SK-N-SH (cell line): ENCODE data around the gene GPR17. TPM values are rescaled to one million over a fixed set of nuclear protein-coding genes. Genes with fewer than 3 reads are reported as not detected.

Experiments
- CTCF ChIA-PET: fragments of 300-600, 350-600 bp; formaldehyde crosslinking; extraction: SDS; loops from one replicate; lab custom pipeline; 2021; lab: Yijun Ruan, JAX
- POLR2A ChIA-PET: fragments of 350-600 bp; sonication (Branson Sonifier 250); formaldehyde crosslinking; extraction: SDS; loops from one replicate; lab custom pipeline; 2020; ENCODE audit warnings: antibody characterized with exemption, inconsistent platforms; lab: Yijun Ruan, JAX
- DNase-seq: peaks from one replicate; pipeline ENCODE4 v3.0.0; 2012
- H2AFZ ChIP-seq: fragments of 200-600 bp; sonication (generic); 2 replicates; pipeline ENCODE4 v1.8.1; 2016; ENCODE audit warnings: antibody characterized with exemption, mild to moderate bottlenecking, low read depth
- H3F3A ChIP-seq: fragments of 200-600 bp; sonication (generic); replicated peaks from 2 replicates; pipeline ENCODE3; 2016; ENCODE audit warnings: antibody characterized with exemption, mild to moderate bottlenecking; ENCODE audit not compliant: insufficient read depth
- H3K27ac ChIP-seq, 2 experiments: fragments of 200-500 bp in 1 of 2; fragments of 200-600 bp in 1 of 2; sonication (Bioruptor generic) in 1 of 2; sonication (generic), shearing (Covaris generic) in 1 of 2; 2 replicates each; pipeline versions ENCODE4 v1.5.1 to v1.6.1; 2014 to 2016; ENCODE audit warnings: low read depth in 2 of 2, inconsistent platforms in 1 of 2, low read length in 1 of 2, mild to moderate bottlenecking in 1 of 2, mixed read lengths in 1 of 2
- H3K27me3 ChIP-seq: fragments of 200-600 bp; sonication (generic), shearing (Covaris generic); 2 replicates; pipeline ENCODE4 v1.6.1; 2016; ENCODE audit warnings: mixed run types; ENCODE audit not compliant: insufficient read depth
- H3K36me3 ChIP-seq, 2 experiments: fragments of 200-500 bp in 1 of 2; fragments of 200-600 bp in 1 of 2; sonication (Bioruptor generic) in 1 of 2; sonication (generic) in 1 of 2; replicated peaks in 1 of 2; 2 replicates each; pipeline versions ENCODE3 to v1.5.1; 2014 to 2016; ENCODE audit warnings: low read length in 1 of 2, mild to moderate bottlenecking in 1 of 2; ENCODE audit not compliant: insufficient read depth in 2 of 2, control insufficient read depth in 1 of 2
- H3K4me1 ChIP-seq, 2 experiments: fragments of 200-500 bp in 1 of 2; fragments of 200-600 bp in 1 of 2; sonication (Bioruptor generic) in 1 of 2; sonication (generic), shearing (Covaris generic) in 1 of 2; 2 replicates each; pipeline versions ENCODE4 v1.5.1 to v1.6.1; 2014 to 2016; ENCODE audit warnings: low read depth in 1 of 2, low read length in 1 of 2, mixed run types in 1 of 2; ENCODE audit not compliant: insufficient read depth in 2 of 2, control insufficient read depth in 1 of 2
- H3K4me2 ChIP-seq: fragments of 200-600 bp; sonication (generic), shearing (Covaris generic); 2 replicates; pipeline ENCODE4 v1.6.1; 2017; ENCODE audit warnings: mixed run types
- H3K4me3 ChIP-seq, 2 experiments: fragments of 200-500 bp in 1 of 2; fragments of 200-600 bp in 1 of 2; sonication (Bioruptor generic) in 1 of 2; sonication (generic), shearing (Covaris generic) in 1 of 2; 2 replicates each; pipeline versions ENCODE4 v1.5.1 to v1.8.1; 2014 to 2016; ENCODE audit warnings: low read depth in 2 of 2, inconsistent platforms in 1 of 2, low read length in 1 of 2, mild to moderate bottlenecking in 1 of 2, mixed read lengths in 1 of 2, moderate library complexity in 1 of 2
- H3K79me2 ChIP-seq: fragments of 200-600 bp; sonication (generic); 2 replicates; pipeline ENCODE4 v1.8.1; 2017; ENCODE audit warnings: mild to moderate bottlenecking; ENCODE audit not compliant: insufficient read depth
- H3K9ac ChIP-seq: fragments of 200-600 bp; sonication (generic); 2 replicates; pipeline ENCODE4 v1.6.1; 2017; ENCODE audit warnings: mixed run types
- H3K9me2 ChIP-seq: fragments of 200-600 bp; sonication (generic); 2 replicates; pipeline ENCODE4 v1.6.1; 2017; ENCODE audit warnings: mixed run types
- H3K9me3 ChIP-seq: fragments of 200-600 bp; sonication (generic); 2 replicates; pipeline ENCODE4 v1.6.1; 2017; ENCODE audit warnings: mixed run types, mild to moderate bottlenecking, moderate library complexity
- H4K20me1 ChIP-seq: fragments of 200-600 bp; sonication (generic); 2 replicates; pipeline ENCODE4 v1.6.1; 2017; ENCODE audit warnings: mild to moderate bottlenecking, mixed run types; ENCODE audit not compliant: insufficient read depth
- EZH2phosphoT487 ChIP-seq: fragments of 200-600 bp; sonication (generic); IDR thresholded peaks from 2 replicates; pipeline ENCODE4 v1.6.1; 2017; ENCODE audit warnings: low read depth, mixed run types, mild to moderate bottlenecking, antibody characterized with exemption, moderate library complexity, borderline replicate concordance
- FOSL2 ChIP-seq: IDR thresholded peaks from 2 replicates; pipeline ENCODE4 v1.4.0; 2012; ENCODE audit warnings: low read depth, mild to moderate bottlenecking, moderate library complexity, borderline replicate concordance
- FOXJ3 ChIP-seq: sonication (generic); formaldehyde crosslinking; IDR thresholded peaks from 2 replicates; pipeline ENCODE4 v1.5.1; 2020; ENCODE audit warnings: mild to moderate bottlenecking, missing genetic modification reagents
- GATA2 ChIP-seq: sonication (generic); formaldehyde crosslinking; IDR thresholded peaks from 2 replicates; pipeline ENCODE4 v1.5.0; 2020; ENCODE audit warnings: mild to moderate bottlenecking, missing genetic modification reagents
- IRF3 ChIP-seq: fragments of 150-350 bp; IDR thresholded peaks from 2 replicates; pipeline ENCODE4 v1.6.1; 2016; ENCODE audit warnings: mild to moderate bottlenecking, low read depth, low read length
- JUND ChIP-seq: IDR thresholded peaks from 2 replicates; pipeline ENCODE4 v1.4.0; 2012
- MEF2A ChIP-seq: IDR thresholded peaks from 2 replicates; pipeline ENCODE4 v1.4.0; 2012; ENCODE audit warnings: low read depth, borderline replicate concordance
- NRF1 ChIP-seq: IDR thresholded peaks from 2 replicates; pipeline ENCODE4 v1.6.1; 2012; ENCODE audit warnings: low read depth, mild to moderate bottlenecking, low read length
- PBX3 ChIP-seq: IDR thresholded peaks from 2 replicates; pipeline ENCODE4; 2012
- POLR2AphosphoS5 ChIP-seq: IDR thresholded peaks from 2 replicates; pipeline ENCODE4 v1.6.1; 2012; ENCODE audit warnings: low read depth, low read length
- RAD21 ChIP-seq: IDR thresholded peaks from 2 replicates; pipeline ENCODE4 v1.6.1; 2012; ENCODE audit warnings: mild to moderate bottlenecking, low read length
- RCOR1 ChIP-seq: fragments of 150-350 bp; IDR thresholded peaks from 2 replicates; pipeline ENCODE4 v1.6.1; 2017; ENCODE audit warnings: antibody characterized with exemption, low read length
- RFX5 ChIP-seq: IDR thresholded peaks from 2 replicates; pipeline ENCODE4 v1.6.1; 2012; ENCODE audit warnings: mild to moderate bottlenecking, improper control_type of control experiment, low read length
- TAF1 ChIP-seq: IDR thresholded peaks from 2 replicates; pipeline ENCODE4 v1.6.1; 2012; ENCODE audit warnings: low read depth, mild to moderate bottlenecking, low read length, moderate library complexity, borderline replicate concordance
- TCF12 ChIP-seq: IDR thresholded peaks from 2 replicates; pipeline ENCODE4 v1.4.0; 2012
- TEAD4 ChIP-seq: IDR thresholded peaks from 2 replicates; pipeline ENCODE4 v1.4.0; 2012; ENCODE audit warnings: mild to moderate bottlenecking, borderline replicate concordance; ENCODE audit not compliant: insufficient read depth
- USF1 ChIP-seq: IDR thresholded peaks from 2 replicates; pipeline ENCODE4 v1.4.0; 2012; ENCODE audit warnings: low read depth, borderline replicate concordance
- WGBS: methylation state at CpG from one replicate; pipeline ENCODE4 v1.1.6; 2017; ENCODE audit warnings: low lambda C conversion rate; 5-methylcytosine and 5-hydroxymethylcytosine counted together
- polyA plus RNA-seq, 3 experiments: library from polyadenylated mRNA; depleted of rRNA; stranded (reverse); fragments of >200 nt; gene quantifications; 2 replicates each; pipeline ENCODE4 v1.2.3, GENCODE V29; 2012
- TF ChIP-seq, protein P1 (sequence below): fragments of 200-600 bp; sonication (generic); IDR thresholded peaks from 2 replicates; pipeline ENCODE4 v1.6.1; 2017; ENCODE audit warnings: antibody characterized with exemption, mild to moderate bottlenecking, moderate library complexity
- TF ChIP-seq, protein P2 (sequence below): fragments of 150-350 bp; IDR thresholded peaks from 2 replicates; pipeline ENCODE4 v1.6.1; 2017; ENCODE audit warnings: antibody characterized with exemption, low read length, low read depth, borderline replicate concordance

The GPR17 gene
- polyA plus RNA-seq, 1 of the 3 experiments (the other 2 are of a cell fraction) = 0.03 TPM

DNA sequence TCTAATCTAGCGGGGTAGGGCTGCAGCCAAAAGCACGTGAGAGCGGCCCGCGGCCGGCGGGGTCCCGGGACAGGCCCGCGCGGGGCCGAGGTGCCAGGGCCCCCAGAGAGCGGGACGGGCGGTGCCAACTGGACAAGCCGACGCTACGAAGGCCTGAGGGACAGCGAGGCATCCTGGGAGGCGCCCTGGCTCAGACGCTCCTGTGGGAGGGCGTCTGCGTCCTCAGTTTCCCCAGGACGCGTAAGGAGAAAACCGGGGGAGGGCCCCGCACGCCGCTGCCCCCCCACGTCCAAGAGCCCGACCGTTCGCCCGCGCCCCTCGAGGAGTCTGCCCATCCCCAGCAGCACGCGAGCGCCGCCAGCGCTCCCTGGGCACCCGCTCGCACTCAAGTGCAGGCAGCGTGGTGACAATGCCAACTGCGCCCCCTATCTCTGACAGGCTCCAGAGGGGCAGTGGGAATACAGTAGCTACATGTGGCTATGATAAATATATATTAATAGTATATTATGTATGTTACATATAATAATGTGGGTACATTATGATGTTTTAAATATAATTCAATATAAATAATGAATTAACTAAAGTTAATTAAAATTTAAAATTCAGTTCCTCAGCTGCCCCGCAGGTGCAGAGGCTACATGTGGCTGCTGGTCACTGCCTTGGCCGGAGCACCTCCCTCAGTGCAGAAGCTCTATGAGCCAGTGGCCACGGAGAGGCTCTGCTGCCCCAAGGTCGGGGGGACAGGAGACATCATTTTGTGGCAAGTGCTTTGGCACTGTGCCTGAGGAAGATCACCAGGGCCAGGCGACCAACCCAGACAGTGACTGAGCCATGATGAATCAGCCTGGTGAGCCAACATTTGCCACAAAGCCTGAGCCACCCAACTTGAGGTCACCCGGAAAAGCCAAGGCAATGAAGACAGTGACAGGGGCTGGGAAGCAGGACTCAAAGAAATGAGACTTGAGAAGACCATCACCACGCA, 49.8 kb downstream of the GPR17 start (continued):
- TF ChIP-seq USF1 = no peak
- no peak for TF ChIP-seq POLR2AphosphoS5
- TF ChIP-seq TEAD4 = no peak
- TF ChIP-seq TAF1 = no peak
- no peak for TF ChIP-seq FOSL2
- TF ChIP-seq IRF3 = no peak
- TF ChIP-seq JUND = no peak
- TF ChIP-seq, protein P1, sequence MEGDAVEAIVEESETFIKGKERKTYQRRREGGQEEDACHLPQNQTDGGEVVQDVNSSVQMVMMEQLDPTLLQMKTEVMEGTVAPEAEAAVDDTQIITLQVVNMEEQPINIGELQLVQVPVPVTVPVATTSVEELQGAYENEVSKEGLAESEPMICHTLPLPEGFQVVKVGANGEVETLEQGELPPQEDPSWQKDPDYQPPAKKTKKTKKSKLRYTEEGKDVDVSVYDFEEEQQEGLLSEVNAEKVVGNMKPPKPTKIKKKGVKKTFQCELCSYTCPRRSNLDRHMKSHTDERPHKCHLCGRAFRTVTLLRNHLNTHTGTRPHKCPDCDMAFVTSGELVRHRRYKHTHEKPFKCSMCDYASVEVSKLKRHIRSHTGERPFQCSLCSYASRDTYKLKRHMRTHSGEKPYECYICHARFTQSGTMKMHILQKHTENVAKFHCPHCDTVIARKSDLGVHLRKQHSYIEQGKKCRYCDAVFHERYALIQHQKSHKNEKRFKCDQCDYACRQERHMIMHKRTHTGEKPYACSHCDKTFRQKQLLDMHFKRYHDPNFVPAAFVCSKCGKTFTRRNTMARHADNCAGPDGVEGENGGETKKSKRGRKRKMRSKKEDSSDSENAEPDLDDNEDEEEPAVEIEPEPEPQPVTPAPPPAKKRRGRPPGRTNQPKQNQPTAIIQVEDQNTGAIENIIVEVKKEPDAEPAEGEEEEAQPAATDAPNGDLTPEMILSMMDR = peak; percentile 46

GRCh38 chr2:127697482-127698180, 51.7 kb downstream of the GPR17 start:
- POLR2A ChIA-PET = interaction anchor here (0.6 kb wide), 1 partner anchor 13 kb away, joined by 7 read pairs; no protein-coding TSS in a partner anchor
- H3K9me3 ChIP-seq = no peaks in the 10 kb centered on the region
- TF ChIP-seq FOSL2 (no peak), MEF2A (no peak), PBX3 (no peak), RFX5 (no peak), NRF1 (no peak), EZH2phosphoT487 (no peak), GATA2 (CRISPR knock-in tag) (no peak), POLR2AphosphoS5 (no peak), RAD21 (no peak), TCF12 (no peak), RCOR1 (no peak), FOXJ3 (CRISPR knock-in tag) (no peak), TEAD4 (no peak), TAF1 (no peak)
- TF ChIP-seq, protein P2, sequence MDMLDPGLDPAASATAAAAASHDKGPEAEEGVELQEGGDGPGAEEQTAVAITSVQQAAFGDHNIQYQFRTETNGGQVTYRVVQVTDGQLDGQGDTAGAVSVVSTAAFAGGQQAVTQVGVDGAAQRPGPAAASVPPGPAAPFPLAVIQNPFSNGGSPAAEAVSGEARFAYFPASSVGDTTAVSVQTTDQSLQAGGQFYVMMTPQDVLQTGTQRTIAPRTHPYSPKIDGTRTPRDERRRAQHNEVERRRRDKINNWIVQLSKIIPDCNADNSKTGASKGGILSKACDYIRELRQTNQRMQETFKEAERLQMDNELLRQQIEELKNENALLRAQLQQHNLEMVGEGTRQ = no peak
- TF ChIP-seq, protein P1 = no peak

More at GRCh38 chr2:127697482-127698180, 51.7 kb downstream of the GPR17 start:
- peaks cover 6% of the 10 kb centered on the region; the same call in 1 of the 2 replicates for H3K79me2 ChIP-seq
- WGBS = 85% methylated on average over 15 of the region's 21 CpGs
- no peaks in the 10 kb centered on the region for H4K20me1 ChIP-seq
- no peaks in the 10 kb centered on the region for H3K27me3 ChIP-seq
- CTCF ChIA-PET = interaction anchor here (0.7 to 2.6 kb wide), 4 partner anchors 16 to 282 kb away, joined by 3 to 22 read pairs (median 11); no protein-coding TSS in a partner anchor
- H3K4me1 ChIP-seq = peaks cover 0 to 12% of the 10 kb centered on the region in 2 experiments; a peak in 3 of 4 replicates
- no peak for DNase-seq
- no peak overlapping the region for H2AFZ ChIP-seq
- no peak overlapping the region for H3K9ac ChIP-seq
- peaks cover 4% of the 10 kb centered on the region for H3F3A ChIP-seq
- H3K4me3 ChIP-seq = no peak overlapping the region
- no peak overlapping the region for H3K27ac ChIP-seq
- H3K36me3 ChIP-seq = peaks cover 0 to 2% of the 10 kb centered on the region in 2 experiments
- no peaks in the 10 kb centered on the region for H3K9me2 ChIP-seq
- H3K4me2 ChIP-seq = no peak overlapping the region
